ENCODE data around the gene RALBP1.

DNA sequence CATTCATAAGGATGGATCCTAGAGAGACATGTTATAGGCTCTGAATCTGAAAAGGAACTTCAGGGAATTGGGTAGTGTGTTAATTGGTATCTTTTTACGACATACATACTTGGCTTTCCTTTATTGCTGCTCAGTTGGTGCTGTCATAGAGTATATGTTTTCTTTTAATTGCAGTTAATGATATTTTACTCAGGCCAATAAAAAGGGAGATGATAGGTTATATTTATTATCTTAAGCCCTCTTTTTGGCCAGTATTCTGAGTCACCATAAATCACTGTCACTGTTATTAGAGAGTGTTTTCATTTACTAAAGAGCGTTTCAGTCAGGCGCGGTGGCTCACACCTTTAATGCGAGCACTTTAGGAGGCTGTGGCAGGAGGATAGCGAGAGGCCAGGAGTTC, 47.6 kb downstream of the RALBP1 start:
- TF ChIP-seq HDGF (IDR thresholded peaks at IDR 0.05; ENCODE audit: borderline replicate concordance) = no peak
- no peak for TF ChIP-seq FOXM1 (IDR thresholded peaks at IDR 0.05; ENCODE audit: borderline replicate concordance)
- no peak for TF ChIP-seq SUZ12 (IDR thresholded peaks at IDR 0.05)
- TF ChIP-seq BHLHE40 (IDR thresholded peaks at IDR 0.05; ENCODE audit: borderline replicate concordance) = no peak
- no peak for TF ChIP-seq SP1 (IDR thresholded peaks at IDR 0.05)
- TF ChIP-seq, protein P1, sequence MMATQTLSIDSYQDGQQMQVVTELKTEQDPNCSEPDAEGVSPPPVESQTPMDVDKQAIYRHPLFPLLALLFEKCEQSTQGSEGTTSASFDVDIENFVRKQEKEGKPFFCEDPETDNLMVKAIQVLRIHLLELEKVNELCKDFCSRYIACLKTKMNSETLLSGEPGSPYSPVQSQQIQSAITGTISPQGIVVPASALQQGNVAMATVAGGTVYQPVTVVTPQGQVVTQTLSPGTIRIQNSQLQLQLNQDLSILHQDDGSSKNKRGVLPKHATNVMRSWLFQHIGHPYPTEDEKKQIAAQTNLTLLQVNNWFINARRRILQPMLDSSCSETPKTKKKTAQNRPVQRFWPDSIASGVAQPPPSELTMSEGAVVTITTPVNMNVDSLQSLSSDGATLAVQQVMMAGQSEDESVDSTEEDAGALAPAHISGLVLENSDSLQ (IDR thresholded peaks at IDR 0.05) = peak; percentile 90
- no peak for TF ChIP-seq ELF4 (IDR thresholded peaks at IDR 0.05)
- no peak for TF ChIP-seq ZNF384 (IDR thresholded peaks at IDR 0.05)
- TF ChIP-seq NFRKB (IDR thresholded peaks at IDR 0.05) = no peak
- no peak for TF ChIP-seq ARNT (IDR thresholded peaks at IDR 0.05)
